Germinal center (tissue), 1 donor: ENCODE data around the gene AKAP6.
"Not testable (repeated sequence)": the region's sequence is repeated elsewhere in the genome, so short reads cannot be mapped to it uniquely, and the experiment has no call there.

Experiments used
- DNase-seq: peaks from one replicate; pipeline ENCODE4 v3.0.0; 2012; ENCODE audit warnings: mixed read lengths, low spot score

AKAP6 gene

GRCh38 chr14:32756775-32757174 lies 427.7 kb downstream of the AKAP6 start:
- no peak for DNase-seq

GRCh38 chr14:32757568-32757967 lies 428.5 kb downstream of the AKAP6 start:
- DNase-seq = no peak

GRCh38 chr14:32761381-32761968 lies 432.4 kb downstream of the AKAP6 start:
- no peak for DNase-seq

- no peak for DNase-seq
Measured at GRCh38 chr14:32762886-32763285, 433.8 kb downstream of the AKAP6 start.

- DNase-seq = no peak
Measured at GRCh38 chr14:32763673-32764072, 434.6 kb downstream of the AKAP6 start.

GRCh38 chr14:32764131-32764530 lies 435.0 kb downstream of the AKAP6 start:
- no peak for DNase-seq

- no peak for DNase-seq
Measured at GRCh38 chr14:32770422-32770821, 441.3 kb downstream of the AKAP6 start.

GRCh38 chr14:32774214-32774613 lies 445.1 kb downstream of the AKAP6 start:
- no peak for DNase-seq

- no peak for DNase-seq
Measured at GRCh38 chr14:32779840-32780239, 450.7 kb downstream of the AKAP6 start.

- no peak for DNase-seq
Measured at GRCh38 chr14:32784405-32784804, 455.3 kb downstream of the AKAP6 start.

- DNase-seq = no peak
Measured at GRCh38 chr14:32785585-32785984, 456.5 kb downstream of the AKAP6 start.

GRCh38 chr14:32786886-32787285 lies 457.8 kb downstream of the AKAP6 start:
- no peak for DNase-seq

GRCh38 chr14:32793033-32793432 lies 463.9 kb downstream of the AKAP6 start:
- not testable (repeated sequence) for DNase-seq

- no peak for DNase-seq
Measured at GRCh38 chr14:32800320-32800719, 471.2 kb downstream of the AKAP6 start.

GRCh38 chr14:32802295-32802694 lies 473.2 kb downstream of the AKAP6 start:
- no peak for DNase-seq

- no peak for DNase-seq
Measured at GRCh38 chr14:32805979-32806378, 476.9 kb downstream of the AKAP6 start.

GRCh38 chr14:32808644-32809043 lies 479.5 kb downstream of the AKAP6 start:
- no peak for DNase-seq

- DNase-seq = no peak
Measured at GRCh38 chr14:32809255-32809654, 480.2 kb downstream of the AKAP6 start.

GRCh38 chr14:32813401-32813800 lies 484.3 kb downstream of the AKAP6 start:
- no peak for DNase-seq

- no peak for DNase-seq
Measured at GRCh38 chr14:32814721-32815120, 485.6 kb downstream of the AKAP6 start.

GRCh38 chr14:32816588-32816987 lies 487.5 kb downstream of the AKAP6 start:
- no peak for DNase-seq

- DNase-seq = no peak
Measured at GRCh38 chr14:32817780-32818179, 488.7 kb downstream of the AKAP6 start.

- DNase-seq = no peak
Measured at GRCh38 chr14:32818581-32818980, 489.5 kb downstream of the AKAP6 start.

- DNase-seq = no peak
Measured at GRCh38 chr14:32820181-32820580, 491.1 kb downstream of the AKAP6 start.

GRCh38 chr14:32820682-32821081 lies 491.6 kb downstream of the AKAP6 start:
- DNase-seq = no peak
